A673 (cell line): ENCODE results near the gene OR4E2. TPM values are rescaled to one million over a fixed set of nuclear protein-coding genes. Genes with fewer than 3 reads are reported as not detected.
A peak's percentile ranks its signal among the peaks of the same experiment; 100 is the strongest.

Experiments used
- BruUV-seq: library from RNA; stranded (reverse); fragments of 400-500 nt; replicated peaks from 2 replicates; lab custom pipeline; 2021; lab: Mats Ljungman, UMichigan
- CTCF ChIA-PET: fragments of 300-600 bp; sonication (Branson Sonifier 250); formaldehyde crosslinking; loops from one replicate; lab custom pipeline; 2022; ENCODE audit warnings: antibody characterized with exemption; lab: Charles Lee
- POLR2A ChIA-PET: fragments of 300-600 bp; sonication (Branson Sonifier 250); formaldehyde crosslinking; loops from one replicate; lab custom pipeline; 2022; ENCODE audit warnings: antibody characterized with exemption; ENCODE audit not compliant: low non-redundant PET; lab: Charles Lee
- DNase-seq: peaks from one replicate; pipeline ENCODE4 v3.0.0-alpha.2; 2015; ENCODE audit warnings: low spot score
- H3K27ac ChIP-seq: fragments of 200-600 bp; sonication (generic); 2 replicates; pipeline ENCODE4 v1.5.1; 2016; ENCODE audit warnings: mixed run types, low read depth, mild to moderate bottlenecking, mixed read lengths, antibody characterized with exemption, low read length; ENCODE audit not compliant: poor library complexity, severe bottlenecking
- H3K27me3 ChIP-seq: fragments of 200-600 bp; sonication (generic); replicated peaks from 2 replicates; pipeline ENCODE4 v1.6.1; 2017; ENCODE audit warnings: mixed run types, low read depth, mild to moderate bottlenecking, mixed read lengths, antibody characterized with exemption, low read length; ENCODE audit not compliant: insufficient read depth, poor library complexity
- H3K36me3 ChIP-seq: fragments of 200-600 bp; sonication (generic); 2 replicates; pipeline ENCODE4 v1.6.1; 2016; ENCODE audit warnings: mixed run types, mild to moderate bottlenecking, mixed read lengths, antibody characterized with exemption, low read length; ENCODE audit not compliant: insufficient read depth, poor library complexity, severe bottlenecking
- H3K4me1 ChIP-seq: fragments of 200-600 bp; sonication (generic); 2 replicates; pipeline ENCODE4 v1.6.1; 2017; ENCODE audit warnings: mixed run types, mild to moderate bottlenecking, mixed read lengths, antibody characterized with exemption, low read length; ENCODE audit not compliant: insufficient read depth, poor library complexity, severe bottlenecking
- H3K4me3 ChIP-seq: fragments of 200-600 bp; sonication (generic); 2 replicates; pipeline ENCODE4 v1.5.1; 2016; ENCODE audit warnings: low read depth, mixed run types, mild to moderate bottlenecking, mixed read lengths, low read length; ENCODE audit not compliant: poor library complexity, severe bottlenecking
- H3K9me3 ChIP-seq: fragments of 200-600 bp; sonication (generic); 2 replicates; pipeline ENCODE4 v1.6.1; 2016; ENCODE audit warnings: mixed run types, low read depth, mild to moderate bottlenecking, mixed read lengths, antibody characterized with exemption, low read length; ENCODE audit not compliant: poor library complexity, severe bottlenecking
- EZH2 ChIP-seq: fragments of 200-600 bp; sonication (generic); IDR thresholded peaks from 2 replicates; pipeline ENCODE4 v1.6.1; 2017; ENCODE audit warnings: borderline replicate concordance, low read depth, mild to moderate bottlenecking, mixed read lengths, antibody characterized with exemption, low read length; ENCODE audit not compliant: poor library complexity, severe bottlenecking
- intact Hi-C: fragments of 100-400 bp; cut with micrococcal nuclease; formaldehyde crosslinking; loops from one replicate; pipeline ENCODE4 v1.10.0; 2022; ENCODE audit not compliant: unreplicated experiment
- total RNA-seq: library from RNA; stranded (reverse); gene quantifications from 2 replicates; pipeline ENCODE4 v1.2.3, GENCODE V29; 2021
- TF ChIP-seq, protein P1 (sequence below): fragments of 300-800, 200-600 bp; sonication (generic); conservative IDR thresholded peaks from 2 replicates; pipeline ENCODE4 v1.5.1; 2017; ENCODE audit warnings: low read depth, mild to moderate bottlenecking, antibody characterized with exemption, low read length, moderate library complexity, mixed read lengths

Gene OR4E2
- total RNA-seq, 1 experiment from 2014 or later: 10.8 TPM

DNA sequence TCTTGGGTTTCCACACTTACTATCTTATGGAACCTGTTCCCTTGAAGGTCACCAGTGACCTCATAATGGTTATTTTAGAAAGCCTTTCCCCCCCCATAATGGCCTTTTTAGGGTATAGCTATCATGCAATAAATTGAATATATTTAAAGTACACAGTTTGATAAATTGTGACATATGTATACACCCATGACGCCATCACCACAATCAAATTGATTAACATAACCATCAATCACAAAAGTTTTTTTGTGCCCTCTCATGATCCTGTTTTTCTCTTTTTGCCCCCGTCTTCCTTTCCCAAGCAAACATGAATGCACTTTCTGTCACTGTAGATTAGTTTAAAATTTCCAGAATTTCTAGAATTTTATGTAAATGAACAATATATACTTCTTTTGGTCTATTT lies 48.7 kb downstream of the OR4E2 start:
- H3K9me3 ChIP-seq: peaks cover 16% of the 10 kb centered on the region
- H3K27me3 ChIP-seq: no peaks in the 10 kb centered on the region
- ChIA-PET POLR2A (no interaction called here), CTCF (no interaction called here)
- H3K27ac ChIP-seq: no peak overlapping the region
- BruUV-seq: no TSS peak
- H3K36me3 ChIP-seq: no peaks in the 10 kb centered on the region
- intact Hi-C loops: no loop called here
- TF ChIP-seq, protein P1, sequence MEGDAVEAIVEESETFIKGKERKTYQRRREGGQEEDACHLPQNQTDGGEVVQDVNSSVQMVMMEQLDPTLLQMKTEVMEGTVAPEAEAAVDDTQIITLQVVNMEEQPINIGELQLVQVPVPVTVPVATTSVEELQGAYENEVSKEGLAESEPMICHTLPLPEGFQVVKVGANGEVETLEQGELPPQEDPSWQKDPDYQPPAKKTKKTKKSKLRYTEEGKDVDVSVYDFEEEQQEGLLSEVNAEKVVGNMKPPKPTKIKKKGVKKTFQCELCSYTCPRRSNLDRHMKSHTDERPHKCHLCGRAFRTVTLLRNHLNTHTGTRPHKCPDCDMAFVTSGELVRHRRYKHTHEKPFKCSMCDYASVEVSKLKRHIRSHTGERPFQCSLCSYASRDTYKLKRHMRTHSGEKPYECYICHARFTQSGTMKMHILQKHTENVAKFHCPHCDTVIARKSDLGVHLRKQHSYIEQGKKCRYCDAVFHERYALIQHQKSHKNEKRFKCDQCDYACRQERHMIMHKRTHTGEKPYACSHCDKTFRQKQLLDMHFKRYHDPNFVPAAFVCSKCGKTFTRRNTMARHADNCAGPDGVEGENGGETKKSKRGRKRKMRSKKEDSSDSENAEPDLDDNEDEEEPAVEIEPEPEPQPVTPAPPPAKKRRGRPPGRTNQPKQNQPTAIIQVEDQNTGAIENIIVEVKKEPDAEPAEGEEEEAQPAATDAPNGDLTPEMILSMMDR: no peak
- TF ChIP-seq EZH2: no peak
- H3K4me1 ChIP-seq: peaks cover 9% of the 10 kb centered on the region
- no peak for DNase-seq
- H3K4me3 ChIP-seq: no peak overlapping the region

DNA sequence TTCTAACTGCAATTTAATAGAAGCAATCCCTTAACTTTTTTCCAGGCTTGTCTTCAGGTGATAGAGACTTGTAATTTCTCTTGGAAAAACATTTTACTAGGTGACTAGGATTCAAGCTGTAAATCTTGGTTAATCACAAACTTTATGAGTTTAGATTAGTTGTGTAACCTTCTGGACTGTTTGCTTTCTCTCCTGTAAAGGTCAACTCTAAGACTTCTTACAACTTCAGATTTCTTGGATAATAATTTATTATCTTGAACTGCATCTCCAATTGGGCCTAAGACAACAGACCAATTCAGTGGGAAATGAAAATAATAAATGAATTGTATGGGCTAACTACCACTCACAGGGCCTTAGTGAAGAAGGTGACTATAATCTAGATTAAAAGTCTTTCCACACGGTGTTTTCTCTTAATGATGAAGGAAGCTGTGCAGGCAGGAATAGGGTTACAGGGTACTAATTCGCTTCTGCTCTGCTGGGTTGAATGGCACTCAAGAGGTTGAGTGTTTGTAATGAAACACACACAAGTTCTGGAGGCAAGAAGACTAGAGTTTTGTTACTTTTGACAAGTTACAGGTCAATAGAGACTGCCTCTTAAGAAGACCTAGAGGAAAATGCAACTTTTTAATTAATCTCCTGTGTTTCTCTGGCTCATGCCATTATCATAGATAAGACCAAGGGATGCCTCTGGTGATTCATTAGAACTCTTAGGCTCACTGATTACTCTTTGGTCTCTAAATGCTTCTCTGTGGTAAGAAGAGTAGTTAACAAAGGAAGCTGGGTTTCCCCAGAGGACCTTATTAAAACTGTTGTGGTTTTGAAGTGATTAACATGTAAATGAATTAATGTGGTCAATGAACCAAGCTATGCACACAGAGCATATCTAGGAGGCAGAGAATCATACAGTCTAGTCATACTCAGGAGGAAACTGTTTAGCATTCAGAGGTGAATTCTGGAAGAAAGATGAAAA lies 50.0 kb downstream of the OR4E2 start:
- CTCF ChIA-PET: no interaction called here
- POLR2A ChIA-PET: interaction anchor here (0.6 kb wide), 1 partner anchor 49 kb away, joined by 4 read pairs; no protein-coding TSS in a partner anchor
- H3K4me1 ChIP-seq: peaks cover 9% of the 10 kb centered on the region
- no peaks in the 10 kb centered on the region for H3K27me3 ChIP-seq
- BruUV-seq: no TSS peak
- H3K27ac ChIP-seq: no peak overlapping the region
- intact Hi-C loops: no loop called here
- no peak for TF ChIP-seq EZH2
- TF ChIP-seq, protein P1: no peak
- no peaks in the 10 kb centered on the region for H3K36me3 ChIP-seq
- no peak overlapping the region for H3K4me3 ChIP-seq
- peak; percentile 61 for DNase-seq
- peaks cover 16% of the 10 kb centered on the region for H3K9me3 ChIP-seq

DNA sequence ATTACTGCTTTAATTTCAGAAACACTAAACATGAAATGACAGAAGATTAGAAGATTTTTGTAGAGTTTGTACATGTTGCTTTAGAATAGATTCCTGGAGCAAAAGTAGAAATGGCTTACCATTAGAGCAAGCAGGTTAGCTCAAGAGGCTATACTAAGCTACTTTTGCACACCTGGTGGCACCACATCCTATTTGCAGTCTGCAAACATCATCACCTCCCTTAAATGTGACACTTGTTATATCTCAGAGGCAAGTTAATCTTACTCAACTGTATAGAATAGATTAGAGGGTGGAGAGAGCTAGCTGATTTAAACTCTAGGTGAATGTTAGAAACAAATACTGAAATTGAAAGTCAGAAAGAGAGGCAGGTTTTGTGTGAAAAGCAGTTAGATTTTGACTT lies 50.7 kb downstream of the OR4E2 start:
- TF ChIP-seq, protein P1: no peak
- no peak for TF ChIP-seq EZH2
- H3K4me1 ChIP-seq: peaks cover 9% of the 10 kb centered on the region
- H3K4me3 ChIP-seq: no peak overlapping the region
- no TSS peak for BruUV-seq
- intact Hi-C loops: no loop called here
- no peak for DNase-seq
- H3K27ac ChIP-seq: no peak overlapping the region
- H3K36me3 ChIP-seq: no peaks in the 10 kb centered on the region
- peaks cover 16% of the 10 kb centered on the region for H3K9me3 ChIP-seq
- H3K27me3 ChIP-seq: no peaks in the 10 kb centered on the region
- POLR2A ChIA-PET: interaction anchor here (0.6 kb wide), 1 partner anchor 50 kb away, joined by 4 read pairs; no protein-coding TSS in a partner anchor
- CTCF ChIA-PET: no interaction called here
